Psoas muscle (tissue), 8 donors: ENCODE measurements around the gene GABRR3. TPM values are rescaled to one million over a fixed set of nuclear protein-coding genes. Genes with fewer than 3 reads are reported as not detected.

Experiments used
- ATAC-seq, 4 donors: fragments of 200-7000 bp; cut with Tn5 transposase; one replicate each; pipeline ENCODE4 v1.9.1; 2020; ENCODE audit warnings: moderate library complexity in 3 of 4, mild to moderate bottlenecking in 2 of 4
- DNase-seq, 2 donors: peaks; one replicate each; pipeline ENCODE4 v3.0.0-alpha.2; 2020
- H3K27ac ChIP-seq: fragments of 200-600 bp; one replicate; pipeline ENCODE4 v1.8.0; 2022
- H3K27me3 ChIP-seq, 3 donors: fragments of 200-600 bp in 1 of 3; one replicate each; pipeline versions ENCODE4 v1.6.1 to v1.8.0; 2013 to 2022; ENCODE audit warnings: low read length in 2 of 3, mild to moderate bottlenecking in 2 of 3, moderate library complexity in 1 of 3; ENCODE audit not compliant: insufficient read depth in 3 of 3
- H3K36me3 ChIP-seq, 2 donors: fragments of 200-600 bp in 1 of 2; one replicate each; pipeline versions ENCODE4 v1.6.1 to v1.8.0; 2013 to 2022; ENCODE audit warnings: low read depth in 1 of 2, mild to moderate bottlenecking in 1 of 2, moderate library complexity in 1 of 2; ENCODE audit not compliant: insufficient read depth in 1 of 2
- H3K4me1 ChIP-seq: fragments of 200-600 bp; one replicate; pipeline ENCODE4 v1.8.0; 2022
- H3K4me3 ChIP-seq: fragments of 200-600 bp; one replicate; pipeline ENCODE4 v1.8.0; 2022; ENCODE audit warnings: mild to moderate bottlenecking
- H3K9me3 ChIP-seq: fragments of 200-600 bp; one replicate; pipeline ENCODE4 v1.8.0; 2022
- WGBS, 3 donors: extraction: QIAGEN DNeasy Blood & Tissue Kit; methylation state at CpG; one replicate each; pipeline versions ENCODE4 v1.1.6 to v1.1.7; 2013; 5-methylcytosine and 5-hydroxymethylcytosine counted together
- intact Hi-C, 2 donors: fragments of 100-400 bp; cut with DNase I; formaldehyde crosslinking; loops; one replicate each; pipeline versions ENCODE4 v1.11.0 to v1.14.2; 2022
- polyA plus RNA-seq, 3 donors: library from polyadenylated mRNA; stranded (reverse); fragments of 200-250 nt; gene quantifications; one replicate each; pipeline ENCODE4 v1.2.3, GENCODE V29; 2013
- total RNA-seq, 4 donors: library from RNA; stranded (reverse); fragmentation: NEBNext Ultra II Directional in 2 of 4; extraction: Animal tissue kit (Norgen Biotek cat#: 25700) in 2 of 4; gene quantifications; one replicate each; pipeline versions ENCODE4 v1.2.1 to v1.2.4, GENCODE V29; 2021 to 2023
- TF ChIP-seq, protein P1 (sequence below): fragments of 200-600 bp; IDR thresholded peaks from one replicate; pipeline ENCODE4 v1.8.0; 2022; ENCODE audit warnings: antibody characterized with exemption
- donor health status: healthy with polysubstance abuse.
- donor health status: DM: no; HTN: no; CAD: no; lungs with moderate emphysema.
- donor health status: Bipolar disorder and iron deficiency.
- donor health status: healthy.
- donor health status: DM: yes; HTN: yes; CAD: no.
- donor health status: DM: no; HTN: no; CAD: no.
- donor health status: DM: no; HTN: no; CAD: no.
- donor health status: DM: yes; HTN: yes; CAD: no.

GABRR3 gene
- total and polyA plus RNA-seq, 7 donors = 0.10 TPM; not detected in 6

DNA sequence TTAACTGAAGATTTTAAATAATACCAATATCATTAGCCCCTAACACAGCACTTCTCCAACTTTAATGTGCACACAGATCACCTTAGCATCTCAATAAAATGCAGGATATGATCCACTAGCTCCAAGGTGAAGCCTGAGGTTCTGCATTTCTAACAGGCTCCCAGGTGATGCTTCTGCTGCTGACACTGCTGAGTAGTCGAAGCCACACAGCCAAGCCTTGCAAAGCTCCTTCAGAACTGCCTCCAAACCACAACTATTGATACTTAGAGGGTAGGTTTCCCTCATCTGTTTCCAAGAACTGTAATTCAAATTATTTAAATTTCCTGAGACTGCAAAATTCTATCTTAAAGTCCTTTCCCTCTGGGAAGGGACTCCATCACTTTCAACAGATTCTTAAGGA is 66.7 kb downstream of the GABRR3 start:
- H3K4me3 ChIP-seq = no peak overlapping the region
- TF ChIP-seq, protein P1, sequence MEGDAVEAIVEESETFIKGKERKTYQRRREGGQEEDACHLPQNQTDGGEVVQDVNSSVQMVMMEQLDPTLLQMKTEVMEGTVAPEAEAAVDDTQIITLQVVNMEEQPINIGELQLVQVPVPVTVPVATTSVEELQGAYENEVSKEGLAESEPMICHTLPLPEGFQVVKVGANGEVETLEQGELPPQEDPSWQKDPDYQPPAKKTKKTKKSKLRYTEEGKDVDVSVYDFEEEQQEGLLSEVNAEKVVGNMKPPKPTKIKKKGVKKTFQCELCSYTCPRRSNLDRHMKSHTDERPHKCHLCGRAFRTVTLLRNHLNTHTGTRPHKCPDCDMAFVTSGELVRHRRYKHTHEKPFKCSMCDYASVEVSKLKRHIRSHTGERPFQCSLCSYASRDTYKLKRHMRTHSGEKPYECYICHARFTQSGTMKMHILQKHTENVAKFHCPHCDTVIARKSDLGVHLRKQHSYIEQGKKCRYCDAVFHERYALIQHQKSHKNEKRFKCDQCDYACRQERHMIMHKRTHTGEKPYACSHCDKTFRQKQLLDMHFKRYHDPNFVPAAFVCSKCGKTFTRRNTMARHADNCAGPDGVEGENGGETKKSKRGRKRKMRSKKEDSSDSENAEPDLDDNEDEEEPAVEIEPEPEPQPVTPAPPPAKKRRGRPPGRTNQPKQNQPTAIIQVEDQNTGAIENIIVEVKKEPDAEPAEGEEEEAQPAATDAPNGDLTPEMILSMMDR = no peak
- H3K27ac ChIP-seq = no peak overlapping the region
- ATAC-seq = no peak
- intact Hi-C loops = no loop called here
- WGBS, 3 donors = 84 to 100% (median 90%) methylated on average over 1 of the region's 1 CpG
- H3K9me3 ChIP-seq = no peaks in the 10 kb centered on the region
- no peak for DNase-seq
- H3K4me1 ChIP-seq = peaks cover 54% of the 10 kb centered on the region
- H3K27me3 ChIP-seq = no peaks in the 10 kb centered on the region
- H3K36me3 ChIP-seq = peaks cover 0 to 12% of the 10 kb centered on the region in 2 donors

DNA sequence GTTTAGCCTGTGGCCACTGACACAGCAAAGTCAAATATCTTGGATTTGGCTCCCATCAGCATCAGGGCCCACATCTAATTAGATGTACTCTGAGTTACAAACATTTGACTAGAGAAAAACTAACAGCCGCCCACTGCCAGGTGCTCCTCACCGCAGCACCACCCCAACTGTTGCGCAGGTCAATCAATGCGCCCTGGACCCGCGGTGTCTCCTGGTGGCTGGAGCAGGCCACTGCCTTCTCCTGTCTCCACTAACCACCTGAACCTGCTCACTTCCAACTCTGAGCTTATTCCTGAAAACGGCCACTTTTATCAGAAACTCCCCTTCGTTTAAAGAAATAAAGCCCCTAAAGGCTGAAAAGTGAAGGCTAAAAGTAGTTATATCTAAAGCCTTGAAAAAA is 67.1 kb downstream of the GABRR3 start:
- TF ChIP-seq, protein P1 = no peak
- peaks cover 55% of the 10 kb centered on the region for H3K4me1 ChIP-seq
- H3K27me3 ChIP-seq = no peaks in the 10 kb centered on the region
- WGBS, 3 donors = 91 to 92% (median 92%) methylated on average over 8 of the region's 8 CpGs
- peak overlapping the region; percentile 37 for H3K27ac ChIP-seq
- H3K9me3 ChIP-seq = no peaks in the 10 kb centered on the region
- H3K4me3 ChIP-seq = no peak overlapping the region
- no peak for ATAC-seq
- intact Hi-C loops = no loop called here
- DNase-seq = no peak
- peaks cover 0 to 12% of the 10 kb centered on the region in 2 donors for H3K36me3 ChIP-seq

DNA sequence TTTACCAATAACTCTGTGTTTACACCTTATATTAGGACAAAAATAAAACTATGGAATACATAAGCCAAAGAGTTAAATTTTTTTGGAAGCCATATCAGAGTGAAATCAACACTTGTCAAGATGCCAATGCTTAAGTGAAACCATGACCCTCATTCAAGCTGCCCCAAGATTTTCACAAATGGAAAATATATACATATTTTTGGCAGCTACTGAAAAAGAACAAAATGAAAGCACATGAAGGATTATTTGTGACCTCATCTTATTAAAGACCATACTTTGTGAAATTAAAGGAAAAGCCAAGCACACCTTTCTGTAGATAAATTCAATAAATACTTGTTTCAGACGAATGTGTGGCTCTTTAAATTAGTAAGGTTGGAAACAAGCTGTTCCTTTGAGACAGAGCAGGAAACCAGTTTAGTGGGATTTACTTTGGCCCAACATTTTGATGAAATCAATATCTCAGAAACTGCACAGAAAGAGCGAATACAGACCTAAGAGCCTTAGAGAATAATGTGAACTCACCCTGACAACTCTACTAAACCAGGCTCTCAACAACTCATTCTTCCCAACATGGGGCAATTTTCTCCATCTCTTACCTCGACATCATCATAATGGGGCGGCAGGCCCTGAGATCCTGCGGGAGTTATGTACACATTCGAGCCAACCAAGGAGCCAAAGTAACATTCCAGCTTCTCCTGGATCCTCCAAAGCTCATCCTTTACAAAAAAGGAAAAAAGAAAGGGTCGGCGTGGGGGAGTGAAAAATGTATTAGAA is 73.9 kb downstream of the GABRR3 start:
- Histone ChIP-seq H3K4me1 (peaks cover 70% of the 10 kb centered on the region), H3K9me3 (no peaks in the 10 kb centered on the region), H3K27me3 (no peaks in the 10 kb centered on the region), H3K27ac (peak overlapping the region; percentile 7), H3K36me3 (peaks cover 0 to 13% of the 10 kb centered on the region in 2 donors), H3K4me3 (no peak overlapping the region)
- TF ChIP-seq, protein P1 = no peak
- 61 to 74% (median 68%) methylated on average over 8 of the region's 8 CpGs for WGBS, 3 donors
- intact Hi-C loops = no loop called here
- DNase-seq (no peak), ATAC-seq (no peak)

GRCh38 chr3:97960551-97960950 is 74.6 kb downstream of the GABRR3 start:
- TF ChIP-seq, protein P1 = no peak
- DNase-seq (no peak), ATAC-seq (no peak)
- peaks cover 2 to 11% of the 10 kb centered on the region in 2 donors for H3K36me3 ChIP-seq
- peaks cover 65% of the 10 kb centered on the region for H3K4me1 ChIP-seq
- H3K4me3 ChIP-seq = no peak overlapping the region
- intact Hi-C loops = no loop called here
- no peaks in the 10 kb centered on the region for H3K9me3 ChIP-seq
- H3K27me3 ChIP-seq = no peaks in the 10 kb centered on the region
- WGBS, 3 donors = 37 to 53% (median 37%) methylated on average over 5 of the region's 5 CpGs
- peak overlapping the region; percentile 7 for H3K27ac ChIP-seq
